Breast epithelium (tissue), 3 donors: ENCODE results near the gene LRRIQ4.

Experiments
- CTCF ChIP-seq, 3 donors: fragments of 450-650 bp; IDR thresholded peaks; one replicate each; pipeline ENCODE4 v1.5.1; 2016 to 2017; ENCODE audit warnings: antibody characterized with exemption in 3 of 3, mild to moderate bottlenecking in 3 of 3, moderate library complexity in 3 of 3
- POLR2A ChIP-seq: fragments of 450-650 bp; IDR thresholded peaks from one replicate; pipeline ENCODE4 v1.6.1; 2016; ENCODE audit warnings: antibody characterized with exemption, mild to moderate bottlenecking, moderate library complexity
- POLR2AphosphoS5 ChIP-seq, 3 donors: sonication (generic); formaldehyde crosslinking; IDR thresholded peaks; one replicate each; pipeline ENCODE4 v1.6.1; 2017; ENCODE audit warnings: antibody characterized with exemption in 3 of 3

- TF ChIP-seq CTCF (IDR thresholded peaks at IDR 0.05) = no peak
- no peak for TF ChIP-seq POLR2A
- no peak for TF ChIP-seq POLR2AphosphoS5 (IDR thresholded peaks at IDR 0.05)
These were observed 9.4 kb downstream of the LRRIQ4 start for GRCh38 chr3:169822091-169822490.
